Esophagus muscularis mucosa (tissue), 4 donors: ENCODE results near the gene MKKS.

Experiments used
- EP300 ChIP-seq: sonication (generic); formaldehyde crosslinking; IDR thresholded peaks from one replicate; pipeline ENCODE4 v1.6.1; 2017; ENCODE audit warnings: antibody characterized with exemption
- POLR2A ChIP-seq: fragments of 450-650 bp; IDR thresholded peaks from one replicate; pipeline ENCODE4 v1.6.1; 2017; ENCODE audit warnings: antibody characterized with exemption, moderate library complexity, mild to moderate bottlenecking, low read depth
- POLR2AphosphoS5 ChIP-seq, 2 donors: sonication (generic); formaldehyde crosslinking; IDR thresholded peaks; one replicate each; pipeline ENCODE4 v1.6.1; 2017; ENCODE audit warnings: antibody characterized with exemption in 2 of 2
- TF ChIP-seq, protein P1 (sequence below), 3 experiments: fragments of 200-600 bp in 2 of 3; fragments of 450-650 bp in 1 of 3; sonication (generic) in 2 of 3; IDR thresholded peaks; one replicate each; pipeline ENCODE4 v1.5.1; 2017 to 2019; ENCODE audit warnings: antibody characterized with exemption in 3 of 3, mild to moderate bottlenecking in 2 of 3, moderate library complexity in 1 of 3

DNA sequence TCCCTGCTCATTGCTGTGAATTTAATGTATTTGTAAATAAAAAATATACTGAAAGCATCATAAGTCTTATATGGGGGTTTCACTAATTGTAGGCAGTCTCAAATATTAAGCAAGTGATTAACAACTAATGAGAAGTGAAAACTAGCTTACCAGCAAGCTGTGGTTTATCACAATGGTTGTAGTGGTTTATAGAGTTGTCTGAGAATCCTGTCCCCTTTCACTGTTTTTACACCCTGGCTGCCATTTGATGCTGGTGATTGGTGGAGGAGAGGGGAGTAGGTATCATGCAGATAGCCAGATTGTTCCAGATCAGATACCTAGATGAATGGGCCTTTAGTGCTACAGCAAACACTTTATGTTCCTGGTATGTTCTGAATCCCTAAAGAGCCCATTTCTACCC, 6.0 kb downstream of the MKKS start:
- TF ChIP-seq, protein P1, sequence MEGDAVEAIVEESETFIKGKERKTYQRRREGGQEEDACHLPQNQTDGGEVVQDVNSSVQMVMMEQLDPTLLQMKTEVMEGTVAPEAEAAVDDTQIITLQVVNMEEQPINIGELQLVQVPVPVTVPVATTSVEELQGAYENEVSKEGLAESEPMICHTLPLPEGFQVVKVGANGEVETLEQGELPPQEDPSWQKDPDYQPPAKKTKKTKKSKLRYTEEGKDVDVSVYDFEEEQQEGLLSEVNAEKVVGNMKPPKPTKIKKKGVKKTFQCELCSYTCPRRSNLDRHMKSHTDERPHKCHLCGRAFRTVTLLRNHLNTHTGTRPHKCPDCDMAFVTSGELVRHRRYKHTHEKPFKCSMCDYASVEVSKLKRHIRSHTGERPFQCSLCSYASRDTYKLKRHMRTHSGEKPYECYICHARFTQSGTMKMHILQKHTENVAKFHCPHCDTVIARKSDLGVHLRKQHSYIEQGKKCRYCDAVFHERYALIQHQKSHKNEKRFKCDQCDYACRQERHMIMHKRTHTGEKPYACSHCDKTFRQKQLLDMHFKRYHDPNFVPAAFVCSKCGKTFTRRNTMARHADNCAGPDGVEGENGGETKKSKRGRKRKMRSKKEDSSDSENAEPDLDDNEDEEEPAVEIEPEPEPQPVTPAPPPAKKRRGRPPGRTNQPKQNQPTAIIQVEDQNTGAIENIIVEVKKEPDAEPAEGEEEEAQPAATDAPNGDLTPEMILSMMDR (IDR thresholded peaks at IDR 0.05), result no peak
- TF ChIP-seq POLR2AphosphoS5 (IDR thresholded peaks at IDR 0.05) (no peak), POLR2A (no peak), EP300 (no peak)
